A549 (cell line): ENCODE data around the gene FAM170B.

Experiments used
- HDAC2 ChIP-seq: fragments of 200-600 bp; sonication (generic); IDR thresholded peaks from 2 replicates; pipeline ENCODE4 v1.6.1; 2016
- JUN ChIP-seq, 2 experiments: fragments of >200 bp; sonication (Bioruptor Twin); formaldehyde crosslinking; IDR thresholded peaks; 2 replicates in 1 of 2; 3 replicates in 1 of 2; pipeline ENCODE4 v1.6.1; 2016 to 2017
- POLR2A ChIP-seq: IDR thresholded peaks from 2 replicates; pipeline ENCODE4 v1.6.1; 2012; ENCODE audit warnings: mild to moderate bottlenecking, low read length
- TF ChIP-seq, protein P1 (sequence below): fragments of >200 bp; sonication (Bioruptor Twin); formaldehyde crosslinking; IDR thresholded peaks from 3 replicates; pipeline ENCODE4 v1.5.1; 2016

DNA sequence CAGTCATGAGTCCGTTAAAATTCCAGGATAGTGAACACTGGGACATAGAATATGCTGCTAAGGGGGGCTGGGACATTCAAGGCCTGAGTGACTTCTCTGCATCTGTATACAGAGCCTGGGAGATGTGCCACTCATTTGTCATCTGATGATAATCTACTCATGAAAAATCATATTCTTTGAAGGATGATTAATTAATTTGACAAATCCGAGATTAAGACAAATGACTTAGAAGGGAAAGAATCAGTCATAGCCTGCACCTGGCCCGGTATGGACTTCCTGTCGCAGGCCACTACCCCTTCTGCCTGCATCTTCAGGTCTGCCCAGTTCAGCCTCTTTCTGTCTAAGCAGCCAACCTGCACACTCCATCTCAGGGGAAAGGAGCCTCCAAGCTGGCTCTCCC, 18.8 kb upstream of the FAM170B start:
- TF ChIP-seq, protein P1, sequence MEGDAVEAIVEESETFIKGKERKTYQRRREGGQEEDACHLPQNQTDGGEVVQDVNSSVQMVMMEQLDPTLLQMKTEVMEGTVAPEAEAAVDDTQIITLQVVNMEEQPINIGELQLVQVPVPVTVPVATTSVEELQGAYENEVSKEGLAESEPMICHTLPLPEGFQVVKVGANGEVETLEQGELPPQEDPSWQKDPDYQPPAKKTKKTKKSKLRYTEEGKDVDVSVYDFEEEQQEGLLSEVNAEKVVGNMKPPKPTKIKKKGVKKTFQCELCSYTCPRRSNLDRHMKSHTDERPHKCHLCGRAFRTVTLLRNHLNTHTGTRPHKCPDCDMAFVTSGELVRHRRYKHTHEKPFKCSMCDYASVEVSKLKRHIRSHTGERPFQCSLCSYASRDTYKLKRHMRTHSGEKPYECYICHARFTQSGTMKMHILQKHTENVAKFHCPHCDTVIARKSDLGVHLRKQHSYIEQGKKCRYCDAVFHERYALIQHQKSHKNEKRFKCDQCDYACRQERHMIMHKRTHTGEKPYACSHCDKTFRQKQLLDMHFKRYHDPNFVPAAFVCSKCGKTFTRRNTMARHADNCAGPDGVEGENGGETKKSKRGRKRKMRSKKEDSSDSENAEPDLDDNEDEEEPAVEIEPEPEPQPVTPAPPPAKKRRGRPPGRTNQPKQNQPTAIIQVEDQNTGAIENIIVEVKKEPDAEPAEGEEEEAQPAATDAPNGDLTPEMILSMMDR = no peak
- TF ChIP-seq JUN (IDR thresholded peaks at IDR 0.05) = no peak
- no peak for TF ChIP-seq POLR2A
- no peak for TF ChIP-seq HDAC2
